ENCODE results near the gene GTF2F2.
"Not testable (repeated sequence)": the region's sequence is repeated elsewhere in the genome, so short reads cannot be mapped to it uniquely, and the experiment has no call there.

GTF2F2 gene

GRCh38 chr13:45178349-45179162 is 58.2 kb downstream of the GTF2F2 start:
- no peak overlapping the region for H3K4me3 ChIP-seq (ENCODE audit: low read depth, low read length)
- TF ChIP-seq, protein P1, sequence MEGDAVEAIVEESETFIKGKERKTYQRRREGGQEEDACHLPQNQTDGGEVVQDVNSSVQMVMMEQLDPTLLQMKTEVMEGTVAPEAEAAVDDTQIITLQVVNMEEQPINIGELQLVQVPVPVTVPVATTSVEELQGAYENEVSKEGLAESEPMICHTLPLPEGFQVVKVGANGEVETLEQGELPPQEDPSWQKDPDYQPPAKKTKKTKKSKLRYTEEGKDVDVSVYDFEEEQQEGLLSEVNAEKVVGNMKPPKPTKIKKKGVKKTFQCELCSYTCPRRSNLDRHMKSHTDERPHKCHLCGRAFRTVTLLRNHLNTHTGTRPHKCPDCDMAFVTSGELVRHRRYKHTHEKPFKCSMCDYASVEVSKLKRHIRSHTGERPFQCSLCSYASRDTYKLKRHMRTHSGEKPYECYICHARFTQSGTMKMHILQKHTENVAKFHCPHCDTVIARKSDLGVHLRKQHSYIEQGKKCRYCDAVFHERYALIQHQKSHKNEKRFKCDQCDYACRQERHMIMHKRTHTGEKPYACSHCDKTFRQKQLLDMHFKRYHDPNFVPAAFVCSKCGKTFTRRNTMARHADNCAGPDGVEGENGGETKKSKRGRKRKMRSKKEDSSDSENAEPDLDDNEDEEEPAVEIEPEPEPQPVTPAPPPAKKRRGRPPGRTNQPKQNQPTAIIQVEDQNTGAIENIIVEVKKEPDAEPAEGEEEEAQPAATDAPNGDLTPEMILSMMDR (IDR thresholded peaks at IDR 0.05; ENCODE audit: borderline replicate concordance, insufficient read depth, low read depth, low read length): no peak

- TF ChIP-seq, protein P1 (IDR thresholded peaks at IDR 0.05; ENCODE audit: borderline replicate concordance, insufficient read depth, low read depth, low read length): no peak
- H3K4me3 ChIP-seq (ENCODE audit: low read depth, low read length): no peak overlapping the region
These were observed 59.1 kb downstream of the GTF2F2 start for GRCh38 chr13:45179428-45179827.

DNA sequence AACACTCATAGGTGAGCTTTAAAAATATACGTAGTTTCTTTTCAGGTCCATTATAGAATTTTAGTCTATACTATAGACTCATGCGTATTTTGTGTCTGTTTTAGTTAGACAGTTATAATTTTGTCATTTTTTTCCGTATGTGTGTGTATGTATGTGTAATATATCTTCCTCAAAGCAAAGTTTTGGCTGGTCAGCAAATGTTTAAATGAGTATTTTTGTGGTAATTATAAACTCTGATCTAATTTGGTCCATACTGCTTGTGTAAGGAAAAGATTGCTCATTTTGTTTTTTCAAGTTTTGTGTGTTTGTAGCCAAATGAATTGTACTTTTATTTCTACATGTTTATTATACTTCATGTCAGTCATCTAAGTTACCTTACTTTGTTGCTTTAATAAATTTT is 60.0 kb downstream of the GTF2F2 start:
- H3K4me3 ChIP-seq (ENCODE audit: low read depth, low read length): no peak overlapping the region
- TF ChIP-seq, protein P1 (IDR thresholded peaks at IDR 0.05; ENCODE audit: borderline replicate concordance, insufficient read depth, low read depth, low read length): no peak

GRCh38 chr13:45180713-45181601 is 60.6 kb downstream of the GTF2F2 start:
- TF ChIP-seq, protein P1 (IDR thresholded peaks at IDR 0.05; ENCODE audit: borderline replicate concordance, insufficient read depth, low read depth, low read length): no peak
- H3K4me3 ChIP-seq (ENCODE audit: low read depth, low read length): no peak overlapping the region

DNA sequence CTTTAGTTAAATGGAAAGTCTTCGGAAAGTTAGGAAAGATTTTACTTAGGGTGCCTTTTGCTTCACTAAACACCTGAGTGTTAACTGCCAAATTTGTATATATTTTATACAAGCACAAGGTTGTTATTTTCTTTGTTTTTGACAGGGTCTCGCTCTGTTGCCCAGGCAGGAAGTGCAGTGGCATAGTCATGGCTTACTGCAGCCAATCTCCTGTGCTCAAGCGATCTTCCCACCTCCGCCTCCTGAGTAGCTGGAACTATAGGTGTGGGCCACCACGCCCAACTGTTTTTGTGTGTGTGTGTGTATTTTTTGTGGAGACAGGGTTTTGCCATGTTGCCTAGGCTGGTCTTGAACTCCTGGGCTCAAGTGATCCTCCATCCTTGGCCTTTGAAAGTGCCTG is 64.4 kb downstream of the GTF2F2 start:
- TF ChIP-seq, protein P1 (IDR thresholded peaks at IDR 0.05; ENCODE audit: borderline replicate concordance, insufficient read depth, low read depth, low read length): no peak
- H3K4me3 ChIP-seq (ENCODE audit: low read depth, low read length): no peak overlapping the region

DNA sequence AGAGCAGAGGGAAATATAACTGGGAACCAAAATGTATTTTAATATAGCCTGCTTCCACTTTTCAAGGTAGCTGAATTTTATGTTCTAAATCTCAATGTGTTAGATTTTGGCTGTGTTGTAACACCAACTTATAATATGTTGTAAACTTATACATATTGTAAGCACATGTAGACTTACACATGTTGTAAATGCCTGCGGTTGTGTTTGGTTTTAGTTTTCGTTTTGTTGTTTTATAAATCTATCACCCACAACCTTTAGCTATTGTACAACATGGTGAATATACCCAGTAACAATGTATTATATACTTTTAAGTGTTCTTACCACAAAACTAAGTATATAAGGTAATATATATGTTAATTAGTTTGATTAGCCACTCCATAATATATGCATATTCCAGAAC is 65.0 kb downstream of the GTF2F2 start:
- no peak overlapping the region for H3K4me3 ChIP-seq (ENCODE audit: low read depth, low read length)
- TF ChIP-seq, protein P1 (IDR thresholded peaks at IDR 0.05; ENCODE audit: borderline replicate concordance, insufficient read depth, low read depth, low read length): no peak

DNA sequence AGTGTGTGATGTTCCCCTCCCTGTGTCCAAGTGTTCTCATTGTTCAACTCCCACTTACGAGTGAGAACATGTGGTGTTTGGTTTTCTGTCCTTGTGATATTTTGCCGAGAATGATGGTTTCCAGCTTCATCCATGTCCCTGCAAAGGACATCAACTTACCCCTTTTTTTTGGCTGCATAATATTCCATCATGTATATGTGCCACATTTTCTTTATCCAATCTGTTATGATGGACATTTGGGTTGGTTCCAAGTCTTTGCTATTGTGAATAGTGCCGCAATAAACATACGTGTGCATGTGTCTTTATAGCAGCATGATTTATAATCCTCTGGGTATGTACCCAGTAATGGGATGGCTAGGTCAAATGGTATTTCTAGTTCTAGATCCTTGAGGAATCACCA is 68.8 kb downstream of the GTF2F2 start:
- not testable (repeated sequence) for H3K4me3 ChIP-seq (ENCODE audit: low read depth, low read length)

DNA sequence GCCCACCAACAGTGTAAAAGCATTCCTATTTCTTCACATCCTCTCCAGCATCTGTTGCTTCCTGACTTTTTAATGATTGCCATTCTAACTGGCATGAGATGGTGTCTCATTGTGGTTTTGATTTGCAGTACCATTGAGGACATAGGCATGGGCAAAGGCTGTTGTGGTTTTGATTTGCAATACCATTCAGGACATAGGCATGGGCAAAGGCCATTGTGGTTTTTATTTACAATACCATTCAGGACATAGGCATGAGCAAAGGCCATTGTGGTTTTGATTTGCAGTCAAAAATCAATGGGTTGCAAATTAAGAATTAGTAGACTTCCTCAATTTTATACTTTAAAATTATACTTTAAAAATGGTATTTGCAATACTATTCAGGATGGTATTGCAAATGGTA is 69.2 kb downstream of the GTF2F2 start:
- not testable (repeated sequence) for H3K4me3 ChIP-seq (ENCODE audit: low read depth, low read length)
